ENCODE data around the gene FRMPD4. TPM values are rescaled to one million over a fixed set of nuclear protein-coding genes. Genes with fewer than 3 reads are reported as not detected.
A peak's percentile ranks its signal among the peaks of the same experiment; 100 is the strongest.
"Not testable (repeated sequence)": the region's sequence is repeated elsewhere in the genome, so short reads cannot be mapped to it uniquely, and the experiment has no call there.

The FRMPD4 gene
- total RNA-seq (2014; rRNA removed; shearing (Covaris generic)): 0.48 and 0.64 TPM in 2 replicates

GRCh38 chrX:12138361-12139313, at the start of gene FRMPD4:
Gene FRMPD4, plus strand, starts transcription at chrX:12138473. Its CDS starts 499 bp downstream, at chrX:12138972.
- DNase-seq (ENCODE audit: low spot score): no peak

DNA sequence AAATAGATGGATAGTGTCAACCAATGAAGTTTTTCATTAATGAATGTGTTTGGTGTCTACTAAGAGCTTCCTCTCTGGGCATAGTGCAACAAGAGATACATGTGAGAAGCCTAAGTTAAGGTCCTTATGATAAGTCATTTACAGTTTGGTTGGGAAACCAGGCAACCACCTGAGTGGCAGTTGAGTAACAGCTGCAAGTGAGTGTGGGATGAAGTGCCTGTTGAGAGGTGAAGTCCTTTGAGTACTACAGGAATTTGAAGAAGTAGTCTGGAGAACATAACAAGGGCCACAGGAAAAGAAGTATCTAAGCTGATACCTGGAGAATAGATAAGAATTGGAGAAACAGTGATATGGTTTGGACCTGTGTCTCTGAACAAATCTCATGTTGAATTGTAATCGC, 48.5 kb upstream of the FRMPD4 start:
- no peak for DNase-seq (ENCODE audit: low spot score)

DNA sequence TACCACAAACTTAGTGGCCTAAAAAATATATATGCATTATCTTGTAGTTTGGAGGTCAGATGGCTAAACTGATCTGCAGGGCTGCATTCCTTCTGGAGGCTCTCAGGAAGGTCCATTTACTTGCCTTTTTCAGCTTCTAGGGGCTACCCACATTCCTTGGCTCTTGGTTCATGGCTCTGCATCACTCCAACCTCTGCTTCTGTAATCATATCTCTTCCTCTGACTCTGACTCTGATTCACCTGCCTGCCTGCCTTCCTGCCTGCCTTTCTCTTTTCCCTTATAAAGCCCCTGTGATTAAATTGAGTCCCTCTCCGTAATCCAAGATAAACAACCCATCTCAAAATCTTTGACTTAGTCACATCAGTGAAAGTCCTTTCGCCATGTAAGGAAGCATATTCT, 25.0 kb upstream of the FRMPD4 start:
- peak; percentile 25 for DNase-seq (ENCODE audit: low spot score)

DNA sequence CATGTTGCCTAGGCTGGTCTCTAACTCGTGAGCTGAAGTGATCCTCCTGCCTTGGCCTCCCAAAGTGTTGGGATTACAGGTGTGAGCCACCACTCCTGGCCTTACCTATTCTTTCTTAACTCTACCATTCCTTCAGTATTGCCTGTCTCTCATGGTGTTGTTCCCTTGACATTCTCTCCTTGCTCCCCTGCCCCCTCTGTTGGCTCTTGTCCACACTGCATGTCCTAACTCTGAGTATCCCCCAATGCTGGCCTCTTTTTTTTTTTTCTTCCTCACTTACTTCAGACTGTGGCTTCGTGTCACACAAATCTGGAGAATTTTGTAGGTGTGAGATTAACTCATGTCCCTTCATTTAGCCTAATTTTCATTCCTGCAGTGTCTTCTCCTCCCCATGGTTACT, 22.9 kb upstream of the FRMPD4 start:
- no peak for DNase-seq (ENCODE audit: low spot score)

GRCh38 chrX:12118134-12118533, 20.1 kb upstream of the FRMPD4 start:
- peak; percentile 5 for DNase-seq (ENCODE audit: low spot score)

DNA sequence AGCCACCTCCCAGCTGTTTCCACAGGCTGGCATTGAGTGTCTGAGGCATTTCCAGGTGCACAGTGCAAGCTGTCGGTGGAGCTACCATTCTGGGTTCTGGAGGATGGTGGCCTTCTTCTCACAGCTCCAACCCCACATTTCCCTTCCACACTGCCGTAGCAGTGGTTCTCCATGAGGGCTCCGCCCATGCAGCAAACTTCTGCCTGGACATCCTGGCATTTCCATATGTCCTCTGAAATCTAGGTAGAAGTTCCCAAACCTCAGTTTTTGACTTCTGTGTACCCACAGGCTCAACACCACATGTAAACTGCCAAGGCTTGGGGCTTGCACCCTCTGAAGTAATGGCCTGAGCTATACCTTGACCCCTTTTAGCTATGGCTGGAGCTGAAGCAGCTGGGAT, 10.3 kb upstream of the FRMPD4 start:
- DNase-seq (ENCODE audit: low spot score): no peak

- no peak for DNase-seq (ENCODE audit: low spot score)
Observed at GRCh38 chrX:12137951-12138360, 317 bp upstream of the FRMPD4 start.

DNA sequence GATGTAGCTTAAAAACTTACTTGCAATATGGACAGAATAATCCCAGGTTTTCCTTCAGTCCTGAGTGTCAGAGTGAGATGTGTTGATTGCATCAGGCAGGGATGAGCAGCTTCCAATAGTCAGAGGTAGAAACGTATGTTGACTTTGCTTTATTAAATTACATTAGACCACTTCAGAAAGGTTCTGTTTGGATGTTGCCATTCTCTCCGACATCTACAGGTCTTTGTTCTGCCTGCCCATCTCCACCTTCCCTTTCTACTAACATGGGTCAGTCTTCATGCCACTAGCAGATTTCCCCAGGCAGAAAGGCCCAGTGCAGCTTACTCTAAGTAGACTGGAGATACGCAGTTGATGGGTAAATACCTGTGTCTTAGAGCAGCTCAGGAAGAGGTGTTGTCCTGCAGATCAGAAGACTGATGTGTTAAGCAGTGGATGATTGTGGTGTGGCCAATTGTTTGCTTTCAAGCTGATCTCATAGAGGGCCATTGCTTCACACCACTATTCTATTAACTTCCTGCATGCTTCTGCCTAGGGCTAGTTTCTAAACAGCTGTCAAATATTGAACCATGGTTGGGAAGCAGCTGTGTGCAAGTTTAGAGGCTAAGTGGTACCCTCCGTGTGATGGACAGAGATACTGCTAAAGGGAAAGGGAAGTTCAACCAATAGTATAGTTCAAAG, 1.8 kb downstream of the FRMPD4 start:
- DNase-seq (ENCODE audit: low spot score): no peak

DNA sequence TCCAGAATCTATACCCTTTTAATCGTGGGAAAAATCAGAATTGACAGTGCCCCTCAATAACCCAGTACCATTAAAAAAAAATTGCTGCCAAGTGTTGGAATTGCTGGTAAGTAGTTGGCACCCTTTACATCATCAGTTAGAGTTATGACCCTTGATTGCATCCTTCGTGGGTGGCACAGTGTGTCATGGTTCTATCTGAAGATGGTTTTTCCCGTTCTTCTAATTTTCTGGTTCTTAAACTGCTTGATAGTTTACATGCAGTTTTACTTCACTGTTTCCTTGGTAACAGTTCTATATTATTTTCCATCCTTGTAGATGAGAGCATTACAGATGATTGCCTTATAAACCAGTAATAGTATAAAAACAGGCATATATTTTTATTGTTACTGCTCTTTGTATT, 3.2 kb downstream of the FRMPD4 start:
- DNase-seq (ENCODE audit: low spot score): no peak

DNA sequence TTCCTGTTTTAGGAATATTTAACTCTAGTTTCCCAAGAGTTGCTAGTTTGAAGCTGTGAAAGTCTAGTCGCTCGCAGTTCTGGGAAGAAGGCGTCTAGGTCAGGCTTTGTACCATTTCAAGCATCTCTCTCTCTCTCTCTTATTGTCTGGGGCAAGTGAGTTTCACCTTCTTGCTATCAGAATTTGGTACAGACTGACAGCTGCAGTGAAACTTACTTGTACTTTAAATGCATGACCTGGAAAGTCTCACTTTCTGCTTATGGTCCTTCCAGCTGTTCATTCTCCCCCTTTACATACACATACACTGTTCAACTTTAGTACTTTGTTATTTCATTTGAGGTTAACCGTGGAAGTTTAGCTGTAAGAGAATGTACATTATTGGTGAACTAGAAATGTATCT, 4.4 kb downstream of the FRMPD4 start:
- DNase-seq (ENCODE audit: low spot score): no peak

- no peak for DNase-seq (ENCODE audit: low spot score)
Observed at GRCh38 chrX:12145402-12145801, 7.1 kb downstream of the FRMPD4 start.

GRCh38 chrX:12149670-12150407, 11.6 kb downstream of the FRMPD4 start:
- DNase-seq (ENCODE audit: low spot score): no peak

DNA sequence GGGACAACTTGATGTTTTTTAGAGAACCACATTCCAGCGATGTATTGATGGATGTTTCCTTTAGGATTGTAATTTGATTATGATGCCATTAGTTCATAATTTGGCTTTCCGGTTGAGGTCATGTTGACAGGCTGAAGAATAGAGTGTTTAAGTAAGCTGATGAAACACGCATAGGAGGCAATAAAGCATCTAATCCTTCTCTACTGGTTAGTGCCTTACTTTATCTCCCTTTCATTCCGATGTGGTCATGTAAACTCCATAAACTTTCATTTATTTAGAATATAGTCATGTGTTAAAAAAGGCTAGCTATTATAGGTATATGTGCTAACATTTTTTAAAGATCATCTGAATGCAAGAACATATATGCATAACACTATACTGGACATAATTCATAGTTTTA, 15.0 kb downstream of the FRMPD4 start:
- DNase-seq (ENCODE audit: low spot score): no peak

GRCh38 chrX:12153741-12154140, 15.5 kb downstream of the FRMPD4 start:
- DNase-seq (ENCODE audit: low spot score): no peak

GRCh38 chrX:12159799-12160198, 21.5 kb downstream of the FRMPD4 start:
- DNase-seq (ENCODE audit: low spot score): no peak

GRCh38 chrX:12162420-12162819, 24.1 kb downstream of the FRMPD4 start:
- peak; percentile 55 for DNase-seq (ENCODE audit: low spot score)

DNA sequence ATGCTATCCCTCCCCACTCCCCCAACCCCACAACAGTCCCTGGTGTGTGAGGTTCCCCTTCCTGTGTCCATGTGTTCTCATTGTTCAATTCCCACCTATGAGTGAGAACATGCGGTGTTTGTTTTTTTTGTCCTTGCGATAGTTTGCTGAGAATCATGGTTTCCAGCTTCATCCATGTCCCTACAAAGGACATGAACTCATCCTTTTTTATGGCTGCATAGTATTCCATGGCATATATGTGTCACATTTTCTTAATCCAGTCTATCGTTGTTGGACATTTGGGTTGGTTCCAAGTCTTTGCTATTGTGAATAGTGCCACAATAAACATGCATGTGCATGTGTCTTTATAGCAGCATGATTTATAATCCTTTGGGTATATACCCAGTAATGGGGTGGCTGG, 25.9 kb downstream of the FRMPD4 start:
- DNase-seq (ENCODE audit: low spot score): not testable (repeated sequence)

DNA sequence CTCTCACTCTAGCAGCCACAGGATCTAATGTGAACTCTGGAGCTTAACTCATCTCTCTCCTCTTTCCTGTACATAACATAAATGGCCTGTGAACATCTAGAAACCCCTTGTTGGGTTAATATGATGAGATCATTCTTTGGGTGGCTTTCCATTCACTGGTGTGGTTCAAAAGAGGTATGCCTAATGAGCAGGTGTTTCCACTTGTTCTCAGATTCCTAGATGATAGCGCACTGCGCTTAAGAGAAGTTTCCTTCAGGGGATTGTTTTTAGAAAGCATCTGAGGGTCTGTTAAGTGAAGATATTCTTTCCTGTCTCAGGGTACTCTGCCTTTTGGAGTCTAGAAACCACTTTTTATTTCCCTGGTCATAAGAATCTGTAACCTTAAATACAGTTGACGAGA, 32.5 kb downstream of the FRMPD4 start:
- DNase-seq (ENCODE audit: low spot score): no peak

DNA sequence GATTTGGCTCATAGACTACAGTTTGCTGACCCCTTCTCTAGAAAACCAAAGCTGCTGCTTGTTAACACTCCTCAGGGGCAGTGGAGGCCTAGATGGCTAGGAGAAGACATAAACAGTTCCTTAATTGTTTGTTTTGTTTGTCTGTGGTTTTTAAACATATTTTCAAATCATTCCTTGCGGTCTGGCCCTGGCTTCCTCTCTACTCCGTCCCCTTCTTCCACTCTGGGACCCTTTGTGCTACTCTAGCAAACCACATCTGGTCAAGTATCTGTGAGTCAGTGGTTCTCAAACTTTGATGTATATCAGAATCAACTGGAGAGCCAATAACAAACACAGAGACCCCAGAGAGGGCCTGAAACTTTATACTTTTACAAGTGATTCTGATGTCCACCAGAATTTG, 36.1 kb downstream of the FRMPD4 start:
- no peak for DNase-seq (ENCODE audit: low spot score)

DNA sequence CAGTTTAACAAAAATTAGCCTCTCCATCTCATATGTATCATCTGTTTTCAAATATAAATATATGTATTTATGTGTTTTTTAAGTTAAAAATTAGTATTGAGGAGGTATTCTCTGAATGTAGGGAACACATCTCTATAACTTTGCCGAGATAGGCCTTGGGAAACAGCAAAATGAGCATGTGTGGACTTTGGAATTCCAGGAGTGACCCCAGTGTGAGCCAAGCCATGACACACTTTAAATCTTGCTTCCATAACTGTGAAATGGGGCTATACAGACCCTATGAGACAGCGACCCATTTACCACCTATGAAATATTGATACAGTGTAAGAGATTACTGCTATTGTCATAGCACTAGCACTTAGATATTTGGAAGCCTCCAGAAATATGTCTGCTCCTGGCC, 58.8 kb downstream of the FRMPD4 start:
- no peak for DNase-seq (ENCODE audit: low spot score)

GRCh38 chrX:12206413-12206812, 68.1 kb downstream of the FRMPD4 start:
- peak; percentile 7 for DNase-seq (ENCODE audit: low spot score)

DNA sequence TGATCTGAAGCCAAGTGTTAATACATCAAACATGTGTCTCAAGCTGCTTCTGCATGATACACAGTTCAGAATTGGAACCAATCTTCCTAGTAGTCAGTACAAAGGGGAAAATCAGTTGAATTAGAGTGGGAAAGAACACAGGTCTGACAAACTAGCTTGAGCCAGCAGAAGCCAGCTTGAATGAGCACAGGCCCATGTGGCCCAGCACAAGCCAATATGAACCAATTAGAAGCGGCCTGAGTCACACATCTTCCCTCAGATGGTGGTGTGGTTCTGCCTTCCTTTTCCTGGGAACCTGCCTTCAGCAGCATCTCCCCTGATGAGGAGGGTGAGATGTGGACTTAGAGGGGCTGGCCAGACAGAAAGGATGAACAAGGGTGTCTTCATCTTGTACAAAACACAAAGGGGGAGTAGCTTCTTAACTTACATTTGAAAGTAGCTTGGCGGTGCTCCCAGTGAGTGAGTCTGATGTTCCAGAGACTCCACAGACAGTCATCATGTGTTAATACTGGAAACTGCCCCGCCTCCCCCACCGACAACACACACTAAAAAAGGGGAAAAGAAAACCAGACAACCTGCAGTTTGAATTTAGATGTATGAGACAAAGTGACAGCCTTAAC, 72.0 kb downstream of the FRMPD4 start:
- DNase-seq (ENCODE audit: low spot score): peak; percentile 82
